Spleen (tissue), 7 donors: ENCODE measurements around the gene NUDT14.

Experiments
- CTCF ChIP-seq, 11 experiments: fragments of 200-600 bp in 7 of 11; fragments of 450-650 bp in 4 of 11; sonication (generic) in 4 of 11; IDR thresholded peaks in 8 of 11; conservative IDR thresholded peaks in 3 of 11; 1 replicate in 7 of 11; 2 replicates in 4 of 11; pipeline versions ENCODE4 v1.4.0 to v1.8.0; 2016 to 2021; ENCODE audit warnings: antibody characterized with exemption in 11 of 11, inconsistent platforms in 4 of 11, mild to moderate bottlenecking in 1 of 11
- POLR2A ChIP-seq, 3 donors: fragments of 450-650 bp; IDR thresholded peaks; one replicate each; pipeline ENCODE4 v1.5.1; 2017; ENCODE audit warnings: antibody characterized with exemption in 3 of 3, mild to moderate bottlenecking in 1 of 3
- donor health status: DM: no; HTN: no; CAD: no; lungs with moderate emphysema.
- donor health status: DM: no; HTN: no; CAD: no.
- donor health status: DM: no; HTN: no; CAD: no.

GRCh38 chr14:105206873-105207272 is 25.8 kb upstream of the NUDT14 start:
- no peak for TF ChIP-seq CTCF (IDR thresholded peaks at IDR 0.05 in 8 of 11, conservative IDR thresholded peaks at IDR 0.05 in 3 of 11)
- no peak for TF ChIP-seq POLR2A (IDR thresholded peaks at IDR 0.05)
